CD4-positive, alpha-beta T cell treated with Interleukin-17A for 1 hour (primary cell): ENCODE measurements around the gene NSD2.
A peak's percentile ranks its signal among the peaks of the same experiment; 100 is the strongest.
"Not testable (repeated sequence)": the region's sequence is repeated elsewhere in the genome, so short reads cannot be mapped to it uniquely, and the experiment has no call there.

Experiments
- DNase-seq: peaks from one replicate; pipeline ENCODE4 v3.0.0-alpha.2; 2020

NSD2 gene

DNA sequence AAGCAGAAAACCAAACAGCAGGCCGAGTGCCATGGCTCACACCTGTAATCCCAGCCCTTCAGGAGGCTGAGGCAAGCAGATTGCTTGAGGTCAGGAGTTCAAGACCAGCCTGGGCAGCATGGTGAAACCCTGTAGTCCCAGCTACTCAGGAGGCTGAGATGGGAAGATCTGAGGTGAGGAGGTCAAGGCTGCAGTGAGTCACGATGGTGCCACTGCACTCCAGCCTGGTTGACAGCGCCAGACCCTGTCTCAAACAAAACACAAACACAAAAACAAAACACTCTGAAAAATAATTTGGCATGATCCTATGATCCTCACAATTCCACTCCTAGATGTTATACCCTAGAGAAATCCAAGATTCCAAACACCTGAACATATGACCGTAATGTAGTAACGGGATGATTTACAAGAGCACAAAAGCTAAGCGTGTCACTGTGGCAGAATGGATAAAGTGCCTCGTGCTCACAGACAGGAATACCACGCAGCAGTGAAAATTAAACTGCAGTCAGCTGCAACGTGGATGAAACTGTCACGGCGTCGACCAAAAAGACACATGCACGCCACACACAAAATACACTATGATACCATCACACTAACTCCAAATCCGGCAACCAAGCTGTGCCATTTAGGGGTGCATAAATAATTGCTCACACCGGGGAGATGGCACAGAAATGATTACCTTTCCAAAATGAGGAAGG lies 135.9 kb downstream of the NSD2 start:
- DNase-seq: no peak

DNA sequence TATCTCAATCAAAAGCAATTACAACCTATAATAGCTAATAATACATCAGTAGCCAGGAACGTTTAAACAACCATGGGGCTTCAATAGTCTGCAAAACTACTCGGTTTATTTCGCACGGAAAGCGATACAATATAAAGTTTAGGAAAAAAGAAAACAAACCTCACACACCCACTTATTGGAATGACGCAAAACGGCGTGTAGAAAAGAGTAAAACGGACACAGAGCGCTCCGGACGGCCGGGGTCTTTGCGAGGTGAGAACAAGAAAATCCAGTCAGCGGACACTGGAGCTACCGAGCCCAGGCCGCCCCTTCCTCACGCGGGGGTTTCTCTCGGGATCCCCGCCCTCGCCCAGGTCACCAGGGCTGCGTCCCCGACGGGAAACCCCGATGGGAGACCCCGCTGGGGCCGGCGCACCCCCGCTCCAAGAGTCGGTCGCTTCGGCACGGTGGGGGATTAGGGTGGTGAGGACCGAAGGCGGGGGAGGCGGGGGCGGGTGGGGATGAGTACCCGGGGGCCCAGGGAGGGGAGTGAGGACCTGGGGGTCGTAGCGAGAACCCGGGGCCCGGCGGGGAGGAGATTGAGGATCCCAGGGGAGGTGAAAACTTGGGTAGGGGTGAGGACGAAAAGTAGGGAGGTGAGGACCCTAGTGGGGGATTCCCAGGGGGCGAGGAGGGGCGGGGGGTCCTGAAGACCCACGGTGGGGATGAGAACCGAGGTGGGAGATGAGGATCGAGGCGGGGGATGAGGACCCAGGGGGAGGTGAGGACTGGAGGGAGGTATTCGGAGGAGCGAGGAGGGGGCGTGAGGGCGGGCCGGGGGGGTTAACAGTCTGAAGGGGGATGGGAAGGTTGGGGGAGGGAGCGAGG lies 136.8 kb downstream of the NSD2 start:
- peak; percentile 4 for DNase-seq

DNA sequence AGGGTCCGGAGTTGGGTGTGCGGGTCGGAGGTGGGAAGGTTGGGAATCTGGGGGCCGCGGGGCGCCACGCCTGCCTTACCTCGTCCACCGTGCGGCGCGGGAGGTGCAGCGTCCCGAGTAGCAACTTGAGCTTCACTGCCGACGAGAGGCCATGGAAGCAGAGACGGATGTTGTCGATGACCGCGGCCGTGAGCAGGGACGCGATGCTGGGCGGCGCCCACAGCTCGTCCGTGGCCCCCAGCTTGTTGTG lies 137.4 kb downstream of the NSD2 start:
- DNase-seq: no peak

DNA sequence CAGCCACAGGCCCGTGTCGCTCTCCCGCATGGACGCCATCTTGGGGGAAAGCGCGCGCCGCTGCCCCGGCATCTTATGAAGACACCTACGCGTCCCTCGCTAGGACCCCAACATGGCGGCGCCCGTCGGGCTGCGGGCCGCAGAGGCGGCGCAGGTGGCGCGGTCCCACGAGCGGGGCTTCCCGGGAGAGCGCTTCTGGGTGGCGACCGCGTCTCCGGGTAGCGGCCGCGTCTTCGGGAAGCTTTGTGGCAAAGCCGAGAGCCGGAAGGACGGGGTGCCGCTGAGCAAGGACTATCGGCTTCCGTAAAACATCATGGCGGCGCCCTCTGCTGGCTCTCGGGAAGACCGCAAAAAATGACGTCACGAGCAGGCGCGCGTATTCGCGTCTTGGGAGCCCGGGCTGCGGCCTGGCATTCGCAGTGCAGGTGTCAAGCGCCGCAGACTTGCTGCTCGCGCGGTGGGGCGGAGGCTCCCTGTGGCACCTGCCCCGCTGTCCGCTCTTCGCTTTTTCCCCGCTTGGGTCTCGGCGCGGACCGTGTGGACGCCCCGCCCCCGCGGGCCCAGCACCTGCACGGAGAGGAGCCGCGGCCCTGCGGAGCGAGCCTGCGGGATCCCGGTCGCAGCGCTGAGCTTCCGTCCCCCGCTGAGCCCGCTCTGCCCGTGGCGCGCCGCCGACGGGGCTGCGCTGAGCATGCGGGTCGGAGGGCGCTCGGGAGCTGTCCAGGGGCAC lies 137.9 kb downstream of the NSD2 start, which contains the start of gene NELFA:
NELFA (minus strand) TSS at position 54 of the 730 bp plus-strand sequence; CDS start at position 39, 15 bp downstream.
- DNase-seq: peak; percentile 95

- peak; percentile 71 for DNase-seq
Observed at GRCh38 chr4:2009651-2010233, 138.5 kb downstream of the NSD2 start.

DNA sequence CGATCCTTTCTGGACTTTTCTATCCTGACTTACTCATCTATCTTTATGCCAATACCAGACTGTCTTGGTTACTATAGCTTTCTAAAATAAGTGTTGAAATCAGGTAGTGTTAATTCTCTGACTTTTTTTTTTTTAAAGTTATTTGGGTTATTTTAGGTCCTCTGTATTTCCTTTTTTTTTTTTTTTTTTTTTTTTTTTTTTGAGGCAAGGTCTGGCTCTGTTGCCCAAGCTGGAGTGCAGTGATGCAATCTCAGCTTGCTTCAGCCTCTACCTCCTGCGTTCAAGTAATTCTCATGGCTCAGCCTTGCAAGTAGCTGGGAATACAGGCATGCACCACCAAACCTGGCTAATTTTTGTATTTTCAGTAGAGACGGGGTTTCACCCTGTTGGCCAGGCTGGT lies 140.4 kb downstream of the NSD2 start:
- no peak for DNase-seq

GRCh38 chr4:2015008-2015407 lies 143.8 kb downstream of the NSD2 start:
- no peak for DNase-seq

GRCh38 chr4:2021358-2022018 lies 150.3 kb downstream of the NSD2 start:
- not testable (repeated sequence) for DNase-seq

- DNase-seq: no peak
Observed at GRCh38 chr4:2024683-2025082, 153.5 kb downstream of the NSD2 start.

DNA sequence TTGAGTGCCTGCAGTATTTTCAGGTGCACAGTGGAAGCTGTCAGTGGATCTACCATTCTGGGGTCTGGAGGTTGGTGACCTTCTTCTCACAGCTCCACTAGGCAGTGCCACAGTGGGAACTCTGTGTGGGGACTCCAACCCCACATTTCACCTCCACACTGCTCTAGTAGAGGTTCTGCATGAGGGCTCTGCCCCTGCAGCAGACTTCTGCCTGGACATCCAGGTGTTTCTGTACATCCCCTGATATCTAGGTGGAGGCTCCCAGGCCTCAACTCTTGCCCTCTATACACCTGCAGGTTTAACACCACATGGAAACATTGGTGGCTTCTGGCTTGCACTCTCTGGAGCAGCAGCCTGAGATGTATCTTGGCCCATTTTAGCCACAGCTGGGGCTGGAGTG lies 154.6 kb downstream of the NSD2 start:
- DNase-seq: no peak

GRCh38 chr4:2027120-2027519 lies 155.9 kb downstream of the NSD2 start:
- not testable (repeated sequence) for DNase-seq

- DNase-seq: not testable (repeated sequence)
Observed at GRCh38 chr4:2031161-2031560, 160.0 kb downstream of the NSD2 start.
